Measurements from ENCODE around the gene MIPEP.
"Not testable (repeated sequence)": the region's sequence is repeated elsewhere in the genome, so short reads cannot be mapped to it uniquely, and the experiment has no call there.

Gene MIPEP

GRCh38 chr13:23884361-23884760 is 4.8 kb downstream of the MIPEP start:
- not testable (repeated sequence) for DNase-seq

GRCh38 chr13:23883255-23883654 is 5.9 kb downstream of the MIPEP start:
- DNase-seq, result no peak

GRCh38 chr13:23881402-23881800 is 7.8 kb downstream of the MIPEP start:
- not testable (repeated sequence) for DNase-seq

GRCh38 chr13:23880493-23881401 is 8.5 kb downstream of the MIPEP start:
- DNase-seq, result not testable (repeated sequence)

GRCh38 chr13:23877286-23877685 is 11.9 kb downstream of the MIPEP start:
- DNase-seq, result no peak

GRCh38 chr13:23876265-23876664 is 12.9 kb downstream of the MIPEP start:
- DNase-seq, result no peak

GRCh38 chr13:23871616-23872220 is 17.5 kb downstream of the MIPEP start:
- no peak for DNase-seq

- no peak for DNase-seq
Measured at GRCh38 chr13:23870356-23871140, 18.7 kb downstream of the MIPEP start.

- DNase-seq, result no peak
Measured at GRCh38 chr13:23868521-23868920, 20.7 kb downstream of the MIPEP start.

- no peak for DNase-seq
Measured at GRCh38 chr13:23867027-23867491, 22.1 kb downstream of the MIPEP start.

- no peak for DNase-seq
Measured at GRCh38 chr13:23866420-23867026, 22.7 kb downstream of the MIPEP start.

GRCh38 chr13:23865906-23866305 is 23.3 kb downstream of the MIPEP start:
- no peak for DNase-seq

GRCh38 chr13:23865026-23865425 is 24.2 kb downstream of the MIPEP start:
- DNase-seq, result no peak

GRCh38 chr13:23861310-23861709 is 27.9 kb downstream of the MIPEP start:
- DNase-seq, result no peak

- DNase-seq, result no peak
Measured at GRCh38 chr13:23859904-23860303, 29.3 kb downstream of the MIPEP start.

GRCh38 chr13:23859455-23859854 is 29.7 kb downstream of the MIPEP start:
- no peak for DNase-seq

- DNase-seq, result no peak
Measured at GRCh38 chr13:23858546-23858945, 30.7 kb downstream of the MIPEP start.

- DNase-seq, result no peak
Measured at GRCh38 chr13:23856008-23856750, 33.0 kb downstream of the MIPEP start.

- DNase-seq, result no peak
Measured at GRCh38 chr13:23855360-23855759, 33.8 kb downstream of the MIPEP start.

GRCh38 chr13:23852351-23852750 is 36.8 kb downstream of the MIPEP start:
- DNase-seq, result no peak

- no peak for DNase-seq
Measured at GRCh38 chr13:23851106-23851505, 38.1 kb downstream of the MIPEP start.

- DNase-seq, result no peak
Measured at GRCh38 chr13:23850134-23850533, 39.1 kb downstream of the MIPEP start.
